ENCODE measurements around the gene SETD1B.

The SETD1B gene

GRCh38 chr12:121780429-121780828 is 23.4 kb upstream of the SETD1B start:
- H3K9me3 ChIP-seq (ENCODE audit: control insufficient read depth, insufficient read depth, low read length): no peaks in the 10 kb centered on the region
- no peaks in the 10 kb centered on the region; the same call in 1 of the 2 replicates for H3K79me2 ChIP-seq (ENCODE audit: control insufficient read depth, low read length)
- H3K27me3 ChIP-seq (ENCODE audit: control insufficient read depth, low read length): no peaks in the 10 kb centered on the region
- no peak overlapping the region for H3K27ac ChIP-seq (ENCODE audit: low read depth, low read length)
- peaks cover 43% of the 10 kb centered on the region for H3K4me1 ChIP-seq (ENCODE audit: control insufficient read depth, low read length)
- H3K36me3 ChIP-seq (ENCODE audit: control insufficient read depth, low read length): peaks cover 5% of the 10 kb centered on the region; the same call in 1 of the 2 replicates
- no peak for TF ChIP-seq CTCF (IDR thresholded peaks at IDR 0.05; ENCODE audit: low read depth, low read length, poor library complexity, severe bottlenecking)
- TF ChIP-seq EZH2phosphoT487 (IDR thresholded peaks at IDR 0.05; ENCODE audit: borderline replicate concordance, low read length): no peak
- H3F3A ChIP-seq (ENCODE audit: control insufficient read depth, insufficient read depth): peaks cover 8% of the 10 kb centered on the region; the same call in 1 of the 2 replicates
- no peak overlapping the region for H3K4me3 ChIP-seq (ENCODE audit: low read length)
- no peaks in the 10 kb centered on the region for H3K9me2 ChIP-seq (replicated peaks; ENCODE audit: control insufficient read depth, low read length)
- no peak overlapping the region for H3K4me2 ChIP-seq (ENCODE audit: low read length)
- H4K20me1 ChIP-seq (ENCODE audit: control insufficient read depth, insufficient read depth, low read depth, low read length): no peaks in the 10 kb centered on the region

GRCh38 chr12:121781484-121781997 is 22.3 kb upstream of the SETD1B start:
- peaks cover 36% of the 10 kb centered on the region for H3K4me1 ChIP-seq (ENCODE audit: control insufficient read depth, low read length)
- peak overlapping the region; percentile 16 for H3K27ac ChIP-seq (ENCODE audit: low read depth, low read length)
- no peaks in the 10 kb centered on the region for H4K20me1 ChIP-seq (ENCODE audit: control insufficient read depth, insufficient read depth, low read depth, low read length)
- no peaks in the 10 kb centered on the region for H3K9me2 ChIP-seq (replicated peaks; ENCODE audit: control insufficient read depth, low read length)
- TF ChIP-seq CTCF (IDR thresholded peaks at IDR 0.05; ENCODE audit: low read depth, low read length, poor library complexity, severe bottlenecking) (no peak), EZH2phosphoT487 (IDR thresholded peaks at IDR 0.05; ENCODE audit: borderline replicate concordance, low read length) (no peak)
- H3K27me3 ChIP-seq (ENCODE audit: control insufficient read depth, low read length): no peaks in the 10 kb centered on the region
- H3K9me3 ChIP-seq (ENCODE audit: control insufficient read depth, insufficient read depth, low read length): no peaks in the 10 kb centered on the region
- H3F3A ChIP-seq (ENCODE audit: control insufficient read depth, insufficient read depth): peaks cover 8% of the 10 kb centered on the region; the same call in 1 of the 2 replicates
- peak overlapping the region; percentile 26 for H3K4me2 ChIP-seq (ENCODE audit: low read length)
- H3K79me2 ChIP-seq (ENCODE audit: control insufficient read depth, low read length): no peaks in the 10 kb centered on the region; the same call in 1 of the 2 replicates
- peaks cover 5% of the 10 kb centered on the region; the same call in 1 of the 2 replicates for H3K36me3 ChIP-seq (ENCODE audit: control insufficient read depth, low read length)
- H3K4me3 ChIP-seq (ENCODE audit: low read length): peak overlapping the region; percentile 29

- Histone ChIP-seq H3K9me3 (ENCODE audit: control insufficient read depth, insufficient read depth, low read length) (no peaks in the 10 kb centered on the region), H4K20me1 (ENCODE audit: control insufficient read depth, insufficient read depth, low read depth, low read length) (no peaks in the 10 kb centered on the region), H3K4me1 (ENCODE audit: control insufficient read depth, low read length) (peaks cover 39% of the 10 kb centered on the region), H3K27me3 (ENCODE audit: control insufficient read depth, low read length) (no peaks in the 10 kb centered on the region), H3K4me2 (ENCODE audit: low read length) (peak overlapping the region; percentile 26), H3K4me3 (ENCODE audit: low read length) (peak overlapping the region; percentile 29), H3K36me3 (ENCODE audit: control insufficient read depth, low read length) (peaks cover 8% of the 10 kb centered on the region; the same call in 1 of the 2 replicates), H3K27ac (ENCODE audit: low read depth, low read length) (peak overlapping the region; percentile 16), H3K9me2 (replicated peaks; ENCODE audit: control insufficient read depth, low read length) (no peaks in the 10 kb centered on the region), H3F3A (ENCODE audit: control insufficient read depth, insufficient read depth) (peaks cover 8% of the 10 kb centered on the region; the same call in 1 of the 2 replicates), H3K79me2 (ENCODE audit: control insufficient read depth, low read length) (no peaks in the 10 kb centered on the region; the same call in 1 of the 2 replicates)
- TF ChIP-seq EZH2phosphoT487 (IDR thresholded peaks at IDR 0.05; ENCODE audit: borderline replicate concordance, low read length): no peak
- no peak for TF ChIP-seq CTCF (IDR thresholded peaks at IDR 0.05; ENCODE audit: low read depth, low read length, poor library complexity, severe bottlenecking)
Observed at GRCh38 chr12:121781998-121782979, 21.5 kb upstream of the SETD1B start.

All from DOHH2 (cell line).